ENCODE data around the gene TMEM115. TPM values are rescaled to one million over a fixed set of nuclear protein-coding genes. Genes with fewer than 3 reads are reported as not detected.

Gene TMEM115
- total and polyA plus RNA-seq, 9 of the 15 experiments (the other 6 are each of a cell fraction or from before 2014, with no cell fraction given), result 1.6 to 26.9 (median 14.1) TPM

DNA sequence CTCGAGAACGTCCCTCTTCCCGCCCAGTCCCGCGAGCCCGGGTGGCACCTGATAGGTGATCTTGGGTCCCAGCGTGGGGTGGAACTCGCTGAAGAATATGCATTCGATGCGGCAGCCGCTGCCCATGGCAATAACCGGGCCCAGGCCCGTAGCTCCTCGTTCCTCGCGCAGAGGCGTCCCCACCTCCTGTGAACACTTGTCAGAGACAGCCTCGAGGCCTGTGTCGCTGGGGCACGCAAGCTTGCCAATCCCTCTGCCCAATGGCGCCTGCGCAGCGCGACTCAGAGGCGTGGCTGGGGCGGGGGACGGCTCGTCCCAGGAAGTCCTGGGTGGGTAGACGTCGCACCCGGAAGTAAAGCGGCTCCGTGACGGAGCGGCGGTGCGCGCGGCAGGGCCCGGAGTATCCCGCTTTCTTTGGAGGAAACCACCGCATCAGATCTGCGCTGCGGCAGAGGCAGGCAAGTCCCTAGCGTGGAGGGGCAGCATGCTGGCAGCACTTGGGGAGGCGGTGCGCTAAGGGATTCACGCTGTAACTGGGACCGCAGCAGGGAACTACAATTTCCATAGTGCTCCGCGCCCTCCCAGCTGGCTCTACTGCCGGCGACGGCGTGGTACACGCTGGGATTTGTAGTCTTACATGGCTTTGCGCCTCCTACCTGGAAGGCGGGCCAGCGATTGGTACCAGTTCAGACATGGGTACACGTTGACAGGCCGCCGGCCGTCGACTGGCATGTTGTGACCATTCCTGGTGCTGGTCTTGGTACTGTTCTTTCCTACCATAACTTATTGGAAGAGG is 8.6 kb downstream of the TMEM115 start, which contains the start of the genes CYB561D2 and NPRL2:
CYB561D2 (plus strand) TSS at position 336 of the 796 bp plus-strand sequence. CDS start 572 bp downstream, outside the sequence.
NPRL2 (minus strand) TSS at position 249 of the 796 bp plus-strand sequence; CDS start at position 126, 123 bp downstream.
- no TSS peak for BruUV-seq (replicated peaks)
- H3K4me2 ChIP-seq (ENCODE audit: insufficient read depth, low read length), result peak within 1 kb of the TSS; percentile 86
- TF ChIP-seq NBN (IDR thresholded peaks at IDR 0.05; ENCODE audit: low read depth) (no peak), POLR3G (IDR thresholded peaks at IDR 0.05; ENCODE audit: extremely low read depth, insufficient read length, insufficient replicate concordance) (no peak), ETV6 (IDR thresholded peaks at IDR 0.05; ENCODE audit: borderline replicate concordance in 1 of 2, low read depth in 2 of 2, low read length in 1 of 2) (no peak), ETV6 (CRISPR knock-in tag; IDR thresholded peaks at IDR 0.05; ENCODE audit: borderline replicate concordance) (no peak), MCM2 (IDR thresholded peaks at IDR 0.05; ENCODE audit: low read depth) (no peak), ZNF41 (CRISPR knock-in tag; conservative IDR thresholded peaks at IDR 0.05) (no peak), DMBX1 (CRISPR knock-in tag; IDR thresholded peaks at IDR 0.05; ENCODE audit: borderline replicate concordance) (peak; percentile 52; the same call in 1 of the 2 replicates), HDAC2 (IDR thresholded peaks at IDR 0.05) (no peak), TCF3 (CRISPR knock-in tag; IDR thresholded peaks at IDR 0.05) (0 out of 2 replicates have a peak, but pooled peaks have one; percentile 12), C11orf30 (IDR thresholded peaks at IDR 0.05; ENCODE audit: low read depth) (peak; percentile 70)
- TF ChIP-seq, protein P1, sequence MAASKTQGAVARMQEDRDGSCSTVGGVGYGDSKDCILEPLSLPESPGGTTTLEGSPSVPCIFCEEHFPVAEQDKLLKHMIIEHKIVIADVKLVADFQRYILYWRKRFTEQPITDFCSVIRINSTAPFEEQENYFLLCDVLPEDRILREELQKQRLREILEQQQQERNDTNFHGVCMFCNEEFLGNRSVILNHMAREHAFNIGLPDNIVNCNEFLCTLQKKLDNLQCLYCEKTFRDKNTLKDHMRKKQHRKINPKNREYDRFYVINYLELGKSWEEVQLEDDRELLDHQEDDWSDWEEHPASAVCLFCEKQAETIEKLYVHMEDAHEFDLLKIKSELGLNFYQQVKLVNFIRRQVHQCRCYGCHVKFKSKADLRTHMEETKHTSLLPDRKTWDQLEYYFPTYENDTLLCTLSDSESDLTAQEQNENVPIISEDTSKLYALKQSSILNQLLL (CRISPR knock-in tag; IDR thresholded peaks at IDR 0.05; ENCODE audit: borderline replicate concordance), result no peak
- TF ChIP-seq, protein P2, sequence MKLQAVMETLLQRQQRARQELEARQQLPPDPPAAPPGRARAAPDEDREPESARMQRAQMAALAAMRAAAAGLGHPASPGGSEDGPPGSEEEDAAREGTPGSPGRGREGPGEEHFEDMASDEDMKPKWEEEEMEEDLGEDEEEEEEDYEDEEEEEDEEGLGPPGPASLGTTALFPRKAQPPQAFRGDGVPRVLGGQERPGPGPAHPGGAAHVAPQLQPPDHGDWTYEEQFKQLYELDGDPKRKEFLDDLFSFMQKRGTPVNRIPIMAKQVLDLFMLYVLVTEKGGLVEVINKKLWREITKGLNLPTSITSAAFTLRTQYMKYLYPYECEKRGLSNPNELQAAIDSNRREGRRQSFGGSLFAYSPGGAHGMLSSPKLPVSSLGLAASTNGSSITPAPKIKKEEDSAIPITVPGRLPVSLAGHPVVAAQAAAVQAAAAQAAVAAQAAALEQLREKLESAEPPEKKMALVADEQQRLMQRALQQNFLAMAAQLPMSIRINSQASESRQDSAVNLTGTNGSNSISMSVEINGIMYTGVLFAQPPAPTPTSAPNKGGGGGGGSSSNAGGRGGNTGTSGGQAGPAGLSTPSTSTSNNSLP (IDR thresholded peaks at IDR 0.05; ENCODE audit: borderline replicate concordance, low read depth, low read length), result no peak
- TF ChIP-seq, protein P3, sequence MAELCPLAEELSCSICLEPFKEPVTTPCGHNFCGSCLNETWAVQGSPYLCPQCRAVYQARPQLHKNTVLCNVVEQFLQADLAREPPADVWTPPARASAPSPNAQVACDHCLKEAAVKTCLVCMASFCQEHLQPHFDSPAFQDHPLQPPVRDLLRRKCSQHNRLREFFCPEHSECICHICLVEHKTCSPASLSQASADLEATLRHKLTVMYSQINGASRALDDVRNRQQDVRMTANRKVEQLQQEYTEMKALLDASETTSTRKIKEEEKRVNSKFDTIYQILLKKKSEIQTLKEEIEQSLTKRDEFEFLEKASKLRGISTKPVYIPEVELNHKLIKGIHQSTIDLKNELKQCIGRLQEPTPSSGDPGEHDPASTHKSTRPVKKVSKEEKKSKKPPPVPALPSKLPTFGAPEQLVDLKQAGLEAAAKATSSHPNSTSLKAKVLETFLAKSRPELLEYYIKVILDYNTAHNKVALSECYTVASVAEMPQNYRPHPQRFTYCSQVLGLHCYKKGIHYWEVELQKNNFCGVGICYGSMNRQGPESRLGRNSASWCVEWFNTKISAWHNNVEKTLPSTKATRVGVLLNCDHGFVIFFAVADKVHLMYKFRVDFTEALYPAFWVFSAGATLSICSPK (IDR thresholded peaks at IDR 0.05; ENCODE audit: borderline replicate concordance), result no peak

More for the DNA sequence above, 8.6 kb downstream of the TMEM115 start, which contains the start of the genes CYB561D2 and NPRL2:
- DNase-seq (ENCODE audit: extremely low read depth in 1 of 4, low spot score in 3 of 4), result peak; percentile 85 to 90 (median 89)
- intact Hi-C loops (cut with micrococcal nuclease) (no loop called here), in situ Hi-C loops (cut with MboI) (no loop called here)
- Histone ChIP-seq H3K4me3 (peak within 1 kb of the TSS; percentile 72), H3K27me3 (ENCODE audit: control insufficient read depth in 2 of 2, insufficient read depth in 2 of 2, low read length in 2 of 2) (no peaks in the 10 kb centered on the region), H3K9me1 (ENCODE audit: control insufficient read depth, insufficient read depth, low read length) (peaks cover 6% of the 10 kb centered on the region), H3K9ac (ENCODE audit: insufficient read depth in 1 of 2, low read depth in 2 of 2, low read length in 2 of 2) (peak within 1 kb of the TSS; percentile 73 to 93), H3K9me3 (replicated peaks; ENCODE audit: control insufficient read depth, insufficient read depth, low read depth, low read length) (no peaks in the 10 kb centered on the region; the same call in 1 of the 2 replicates), H4K20me1 (replicated peaks; ENCODE audit: control insufficient read depth, insufficient read depth, low read length) (peaks cover 4% of the 10 kb centered on the region; the same call in 1 of the 2 replicates), H3K4me1 (replicated peaks in 1 of 2; ENCODE audit: control insufficient read depth in 2 of 2, insufficient read depth in 2 of 2, low read length in 2 of 2) (peaks cover 13 to 43% of the 10 kb centered on the region in 2 experiments; a peak in 4 of 5 replicates), H3K27ac (ENCODE audit: extremely low read depth, low read depth, low read length) (peak within 1 kb of the TSS; percentile 77), H3K79me2 (ENCODE audit: control insufficient read depth, insufficient read depth, low read length) (peaks cover 30% of the 10 kb centered on the region), H3K36me3 (ENCODE audit: control insufficient read depth, insufficient read depth, low read length) (peaks cover 49% of the 10 kb centered on the region; the same call in 2 of the 3 replicates), H2AFZ (ENCODE audit: low read depth, low read length) (peak within 1 kb of the TSS; percentile 98)
- 0% methylated on average over 43 of the region's 64 CpGs for WGBS (ENCODE audit: insufficient coverage, low coverage, missing lambda C conversion rate)
- FAIRE-seq, result peak; percentile 96
- CTCF ChIA-PET (ENCODE audit: low intra/inter-chr PET ratio), result no interaction called here
- POLR2A ChIA-PET, result interaction anchor here (0.6 to 1.6 kb wide), 8 partner anchors 9 to 252 kb away, joined by 3 to 12 read pairs (median 4); partner anchors contain the start of gene RASSF1
- peak; percentile 97 for ATAC-seq
